Forelimb muscle (tissue), 1 donor: ENCODE results near the gene HEY2. TPM values are rescaled to one million over a fixed set of nuclear protein-coding genes. Genes with fewer than 3 reads are reported as not detected.

Source experiments
- DNase-seq: peaks from one replicate; pipeline ENCODE4 v3.0.0-alpha.2; 2013; ENCODE audit warnings: low read depth
- polyA plus RNA-seq: library from polyadenylated mRNA; unstranded; fragments of 120-200 nt; gene quantifications from one replicate; pipeline ENCODE4 v1.2.1, GENCODE V29; 2013; ENCODE audit not compliant: insufficient read length

The HEY2 gene
- polyA plus RNA-seq, 1 donor: 11.0 TPM

DNA sequence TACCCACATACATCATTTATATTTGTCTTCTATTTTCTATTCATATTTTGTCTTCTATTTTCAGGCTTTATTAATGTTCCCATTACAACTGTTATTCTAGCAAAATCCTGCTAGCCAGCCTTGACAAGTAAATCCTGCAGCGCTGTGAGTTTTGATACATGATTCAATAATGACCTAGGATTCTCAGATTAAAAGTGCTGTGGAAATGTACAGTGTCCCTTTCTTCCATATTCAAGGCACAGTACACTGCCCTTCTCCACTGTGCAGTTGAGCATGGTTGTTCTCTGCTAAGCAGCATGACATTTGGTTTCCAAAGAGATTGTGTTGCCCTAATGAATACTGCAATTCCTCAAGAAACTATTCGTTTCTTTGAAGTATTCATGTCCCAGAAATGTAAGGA, 5.8 kb upstream of the HEY2 start:
- DNase-seq: no peak

DNA sequence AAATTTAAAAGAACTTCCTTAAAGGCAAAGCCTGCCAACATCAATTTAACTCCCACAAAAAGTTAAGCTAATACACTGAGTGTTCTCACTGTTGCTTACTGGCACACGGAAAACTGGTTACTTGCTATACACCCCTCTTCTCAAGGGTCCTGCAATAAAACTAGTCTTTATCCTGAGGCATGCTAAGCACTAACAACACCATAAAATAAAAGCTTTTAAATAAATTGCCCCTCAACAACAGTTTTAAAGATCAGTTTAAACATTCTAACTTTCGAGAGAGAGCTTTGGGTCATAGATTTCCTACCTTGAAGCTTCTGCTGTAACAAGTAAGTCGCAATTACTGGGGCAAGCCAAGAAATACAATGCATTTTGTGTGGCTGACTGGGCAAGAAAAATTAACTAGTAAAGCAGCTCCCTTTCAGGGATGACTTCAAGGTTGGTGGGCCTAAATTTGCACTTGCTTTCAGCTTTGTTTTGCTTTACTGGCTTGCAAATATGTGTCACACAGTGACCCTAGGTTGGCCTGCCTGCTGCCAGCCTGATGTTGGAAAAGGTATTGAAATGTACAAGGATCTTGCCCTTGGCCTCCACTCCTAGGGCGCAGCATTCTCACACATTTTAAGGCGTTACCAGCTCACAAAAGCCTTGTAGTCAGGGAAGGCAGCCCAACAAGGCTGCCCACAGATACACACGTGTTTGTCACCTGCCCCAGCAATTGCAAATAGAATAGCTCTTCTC, 4.0 kb upstream of the HEY2 start:
- no peak for DNase-seq

DNA sequence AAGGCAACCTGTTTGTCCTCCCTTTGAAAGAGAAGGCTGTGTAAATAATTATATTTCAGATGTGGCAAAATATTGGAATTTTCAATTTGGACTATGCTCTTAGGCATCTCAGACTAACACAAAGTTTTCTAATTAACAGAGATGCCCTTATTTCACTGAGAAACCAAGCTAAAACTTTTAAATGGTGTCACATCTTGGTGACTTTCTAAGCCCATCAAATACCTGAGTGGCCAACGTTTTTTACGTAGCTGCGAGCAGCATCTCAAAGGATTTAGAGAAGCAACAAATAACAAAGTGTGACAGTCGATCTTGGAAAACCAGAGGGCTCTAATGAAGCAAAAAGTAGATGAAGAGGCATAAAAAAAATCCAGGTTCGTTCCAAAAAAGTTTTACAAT, 3.4 kb upstream of the HEY2 start:
- no peak for DNase-seq

DNA sequence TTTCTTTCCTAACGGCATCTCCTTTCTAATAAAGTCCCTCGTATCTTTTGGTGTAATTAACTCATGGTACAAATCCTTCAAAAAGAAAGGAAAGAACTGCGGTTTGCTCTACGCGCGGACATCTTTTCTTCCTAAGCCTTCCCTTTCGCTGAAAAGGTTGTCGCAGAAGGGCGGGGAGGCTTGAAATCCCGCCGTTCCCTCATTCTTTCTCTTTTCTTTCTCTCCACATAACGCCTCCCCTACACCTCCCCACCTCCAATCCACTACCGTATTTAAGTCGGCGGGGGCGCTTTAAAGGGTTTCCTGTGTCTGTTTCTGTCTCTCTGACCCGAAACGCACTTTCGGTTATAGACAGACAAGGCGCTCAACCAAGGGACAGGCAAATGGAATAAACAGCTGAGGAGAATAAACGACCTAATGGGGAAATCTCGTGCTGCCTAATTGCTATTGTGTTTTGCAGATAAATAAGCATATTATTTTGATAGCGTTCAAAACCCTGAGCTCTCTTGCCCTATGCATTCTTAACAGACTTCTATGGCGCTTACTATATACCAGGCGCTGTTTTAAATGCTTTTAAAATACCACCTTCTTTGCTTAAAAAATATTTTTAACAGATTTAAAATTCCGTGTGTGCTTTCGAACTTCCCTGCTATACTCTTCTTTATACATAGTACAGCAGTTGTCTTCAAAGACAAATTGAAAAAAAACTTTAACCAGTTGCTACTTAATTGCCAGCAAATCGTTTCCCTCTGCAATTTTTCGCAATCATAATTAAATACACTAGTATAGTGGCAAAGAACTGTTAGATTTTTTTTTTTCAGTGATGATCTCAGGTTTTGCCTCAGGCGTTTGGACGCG, 2.5 kb upstream of the HEY2 start:
- no peak for DNase-seq

DNA sequence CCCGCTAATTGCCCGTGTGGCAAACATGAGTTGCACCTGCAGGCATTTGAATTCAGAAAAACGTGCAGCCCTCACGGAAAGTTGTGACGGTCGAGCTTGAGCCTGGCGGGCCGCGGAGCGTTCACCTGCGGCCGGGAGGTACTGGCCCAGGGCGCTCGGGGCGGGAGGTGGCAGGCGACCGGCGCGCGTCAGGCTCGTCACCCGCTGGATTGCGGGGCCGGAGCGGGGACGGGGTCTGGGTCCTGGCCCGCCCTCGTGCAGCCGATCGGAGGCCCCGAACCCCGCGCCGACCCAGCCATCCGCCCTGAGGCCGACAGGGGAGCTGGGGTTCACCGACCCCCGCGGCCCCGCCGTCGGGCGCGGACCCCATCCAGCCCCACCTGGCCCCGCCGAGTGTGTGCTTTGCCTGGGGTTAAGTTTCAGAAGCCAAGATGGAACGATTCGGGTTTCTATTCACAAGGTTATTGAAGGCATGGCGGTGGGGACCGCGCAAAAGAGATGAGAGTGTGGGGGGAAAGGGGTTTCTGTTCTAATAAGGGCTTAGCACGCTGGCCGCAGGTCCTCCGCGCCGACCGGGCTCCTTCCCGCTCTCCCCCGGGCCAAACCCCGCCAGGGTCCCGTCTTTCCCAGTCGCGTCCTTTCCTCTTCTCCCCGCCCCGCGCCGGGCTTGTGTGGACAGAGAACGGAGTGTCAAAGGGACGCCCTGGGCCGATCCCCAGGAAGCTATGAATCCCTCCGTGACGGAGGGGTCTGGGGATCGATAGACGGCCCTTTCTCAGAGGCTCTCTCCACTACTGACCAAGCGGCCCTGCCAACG, 1.6 kb upstream of the HEY2 start:
- no peak for DNase-seq

DNA sequence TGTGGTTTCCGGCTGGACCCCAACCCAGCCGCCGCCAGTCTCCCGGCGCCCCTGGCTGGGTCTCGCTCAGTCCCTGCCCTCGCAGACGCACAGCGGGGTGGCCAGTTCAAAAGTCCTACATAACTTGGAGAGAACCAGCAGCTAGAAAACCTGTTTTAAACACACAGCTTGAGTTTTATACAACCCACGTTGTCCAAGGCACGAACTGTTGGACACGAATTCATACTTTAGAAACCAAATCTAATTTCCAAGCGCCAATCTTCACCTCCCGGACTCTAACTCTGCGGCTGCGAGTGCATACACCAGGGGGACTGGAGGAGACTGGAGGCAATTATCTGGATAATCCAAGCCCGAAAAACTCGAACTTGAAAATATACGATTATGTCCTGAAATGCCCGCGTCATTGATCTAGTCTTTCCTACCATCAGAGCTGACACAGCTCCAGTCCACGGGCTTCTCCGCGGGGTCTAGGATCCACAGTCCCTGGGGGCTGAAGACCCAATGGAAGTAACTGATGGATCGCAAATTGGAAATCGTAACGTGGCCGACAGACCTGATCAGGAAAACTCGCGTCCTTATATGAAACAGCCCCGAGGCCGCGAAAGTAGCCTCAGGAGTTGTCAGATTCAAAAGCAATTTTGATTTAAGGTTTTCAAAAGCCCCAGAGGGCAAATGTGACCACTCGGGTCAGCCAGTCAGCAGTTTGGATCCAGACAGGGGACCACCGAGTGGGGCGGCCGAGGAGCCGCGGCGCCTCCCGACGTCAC, 843 bp upstream of the HEY2 start:
- no peak for DNase-seq

DNA sequence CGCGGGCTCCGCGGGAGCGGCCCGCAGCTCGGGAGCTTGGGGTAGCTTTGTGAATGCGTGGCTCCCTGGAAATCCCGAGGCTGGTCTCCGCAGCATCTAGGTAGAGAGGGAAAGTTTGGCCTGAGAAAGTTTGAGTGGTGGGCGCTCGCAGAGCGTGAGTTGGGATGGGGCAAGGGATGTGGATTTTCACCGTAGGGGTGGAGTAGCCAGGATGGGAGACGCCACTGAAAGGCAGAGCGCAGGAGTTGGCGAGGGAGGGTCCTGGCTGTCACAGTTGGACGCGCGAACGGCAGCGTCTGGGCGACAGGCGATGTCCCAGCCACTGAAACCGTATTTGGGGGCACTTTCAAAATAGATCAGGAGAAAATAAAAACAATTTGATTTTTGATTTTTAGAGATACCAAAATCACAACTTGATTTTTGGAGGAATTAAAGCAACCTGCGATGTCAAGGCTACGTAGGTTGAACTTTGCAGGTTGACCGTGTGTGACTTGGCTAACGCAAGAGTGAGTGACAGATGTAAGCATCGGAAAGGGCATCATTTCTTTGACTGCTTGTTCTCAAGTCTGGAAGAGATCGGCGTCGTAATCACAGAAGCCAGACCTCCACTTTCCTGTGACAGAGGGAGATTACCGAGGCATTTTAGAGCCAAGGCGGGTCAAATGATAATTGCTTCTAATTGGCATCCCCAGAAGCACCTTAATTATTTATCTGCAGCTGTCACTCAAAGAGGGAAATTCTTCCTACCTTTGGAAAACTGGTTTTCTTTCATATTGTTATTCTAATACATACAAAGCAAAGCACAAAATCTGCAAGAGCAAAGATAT, 646 bp downstream of the HEY2 start:
- no peak for DNase-seq

DNA sequence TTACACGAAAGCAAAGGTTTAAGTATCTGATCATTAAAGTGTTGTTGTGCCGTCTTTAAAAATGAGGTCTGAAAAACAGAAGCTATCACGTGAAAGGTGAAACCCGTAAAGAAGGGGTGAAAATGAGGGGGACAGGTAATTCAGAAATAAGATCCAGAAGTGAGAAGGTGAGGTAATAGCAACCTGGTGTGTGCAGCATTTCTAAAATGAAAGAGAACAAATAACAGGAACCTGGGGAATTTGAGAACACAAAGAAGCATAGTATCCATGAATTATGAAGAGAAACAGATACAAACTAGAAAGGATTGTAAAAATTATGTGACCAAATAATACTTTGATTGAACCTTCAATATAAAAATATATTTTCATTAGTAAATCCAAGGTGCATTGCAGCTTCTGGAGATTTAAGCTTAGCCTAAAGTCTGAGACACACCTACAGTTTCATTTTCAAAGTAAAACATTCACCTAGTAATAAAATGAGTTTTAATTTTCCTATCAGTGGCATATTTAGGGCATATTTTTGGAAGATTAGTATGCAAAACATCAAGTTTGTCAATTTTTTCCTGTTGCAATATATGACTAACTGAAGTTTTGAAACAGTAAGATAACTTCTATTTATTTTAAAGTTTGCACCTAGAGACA, 1.4 kb downstream of the HEY2 start:
- no peak for DNase-seq

DNA sequence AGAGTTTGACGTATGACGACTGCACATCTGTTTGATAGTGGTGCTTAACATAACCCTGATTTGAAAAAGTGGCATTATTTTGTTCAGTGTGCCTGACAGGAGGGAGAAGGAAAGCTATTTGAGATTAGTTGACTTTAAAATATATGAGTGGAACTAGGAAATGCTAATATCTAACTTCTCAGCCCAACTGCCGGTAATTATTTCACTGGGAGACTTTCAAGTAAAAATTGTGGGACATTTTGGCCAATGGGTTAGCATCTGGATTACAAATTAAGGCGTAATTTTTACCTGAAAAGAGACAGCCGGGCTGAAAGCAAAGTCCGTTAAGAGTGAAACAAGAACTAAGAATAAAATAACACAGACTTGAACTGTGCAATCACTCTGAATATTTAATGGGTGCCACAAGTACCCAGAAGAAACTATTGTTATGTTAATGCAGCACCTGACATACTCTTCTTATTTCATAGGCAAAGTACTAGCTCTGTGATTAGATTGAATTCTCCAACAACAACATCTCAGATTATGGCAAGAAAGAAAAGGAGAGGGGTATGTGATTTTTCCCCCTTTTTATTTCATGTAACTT, 2.0 kb downstream of the HEY2 start:
- no peak for DNase-seq

DNA sequence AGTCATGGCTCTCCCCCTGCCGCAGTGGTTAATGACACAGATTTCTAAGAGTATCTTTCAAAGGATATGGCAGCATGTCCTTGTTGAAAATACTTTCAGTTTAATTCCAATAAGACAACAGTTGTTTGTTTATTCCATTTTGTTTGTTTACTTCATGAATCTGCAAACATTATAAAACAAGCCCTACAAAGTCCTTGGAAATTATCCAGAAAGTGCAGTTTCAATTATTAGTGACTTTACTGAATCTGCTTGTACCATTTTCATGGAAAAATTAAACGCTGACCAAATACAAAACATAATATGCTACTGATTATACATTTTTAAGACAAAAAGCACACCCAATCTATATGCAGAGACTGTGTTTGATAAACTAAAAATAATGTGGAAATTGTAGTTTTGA, 3.3 kb downstream of the HEY2 start:
- no peak for DNase-seq

DNA sequence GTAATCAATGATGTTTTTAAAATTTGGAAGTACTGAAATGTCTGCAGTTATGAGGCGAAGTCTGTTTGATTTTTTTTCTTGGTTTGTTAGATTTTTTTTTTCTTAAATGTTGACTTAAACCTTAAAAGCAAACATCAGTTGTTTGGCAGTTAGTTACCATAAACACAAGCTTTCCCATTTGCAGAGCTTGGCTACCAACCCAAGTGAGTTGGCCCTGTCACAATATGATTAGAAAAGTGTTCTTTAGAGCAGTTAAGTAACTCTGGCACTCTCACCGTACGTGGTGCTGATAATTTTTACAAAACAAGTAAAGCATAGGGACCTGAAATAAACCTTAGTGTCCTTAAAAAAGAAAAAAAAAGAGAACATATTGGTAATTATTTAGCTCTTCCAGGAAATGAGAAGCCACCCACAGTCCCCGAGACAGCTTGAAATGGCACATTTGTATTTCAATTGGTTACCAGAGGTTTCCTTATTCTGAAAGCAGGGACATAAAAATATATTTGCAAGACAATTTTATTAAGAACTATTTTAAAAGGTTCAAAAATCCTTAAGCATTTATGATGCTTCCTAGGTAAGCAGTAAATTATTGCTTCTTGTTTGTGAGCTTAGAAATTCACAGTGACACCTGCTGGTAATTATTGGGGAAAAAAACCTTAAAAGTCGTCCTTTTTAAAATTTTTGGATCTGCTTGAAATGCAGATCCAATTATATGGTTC, 3.9 kb downstream of the HEY2 start:
- DNase-seq: no peak

DNA sequence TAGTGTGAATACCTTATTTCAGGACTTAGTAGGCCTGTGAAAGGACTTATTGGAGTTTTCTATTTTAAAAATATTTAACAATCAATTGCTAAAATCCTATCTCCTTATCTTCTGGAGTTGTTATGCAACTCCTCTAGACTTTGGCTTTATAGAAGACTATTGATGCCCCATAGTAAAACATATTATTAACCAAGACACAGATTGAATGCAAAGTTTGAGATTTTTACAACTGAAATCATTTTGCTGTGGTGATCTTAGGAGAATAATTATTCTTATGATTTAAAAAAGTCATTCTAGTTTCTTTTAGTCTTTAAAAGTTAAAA, 4.5 kb downstream of the HEY2 start:
- no peak for DNase-seq

DNA sequence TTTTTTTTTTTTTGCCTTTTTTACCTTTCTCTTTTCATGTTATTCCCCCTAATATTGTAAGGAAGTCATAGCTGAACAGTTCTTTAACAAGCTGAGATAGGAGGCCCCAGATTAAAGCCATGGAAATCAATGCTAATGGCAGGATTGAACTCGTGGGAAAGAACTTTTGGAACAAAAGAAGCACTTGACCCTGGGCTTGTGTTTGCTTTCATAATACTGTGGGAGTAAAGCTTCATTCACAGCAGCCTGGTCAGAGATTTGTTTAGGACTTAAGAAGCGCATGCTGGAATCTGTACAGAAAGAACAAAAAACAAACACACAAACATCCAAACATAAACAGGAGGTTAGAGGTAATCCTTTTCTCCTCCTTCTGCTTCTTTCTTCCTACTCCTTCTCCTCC, 5.1 kb downstream of the HEY2 start:
- no peak for DNase-seq

DNA sequence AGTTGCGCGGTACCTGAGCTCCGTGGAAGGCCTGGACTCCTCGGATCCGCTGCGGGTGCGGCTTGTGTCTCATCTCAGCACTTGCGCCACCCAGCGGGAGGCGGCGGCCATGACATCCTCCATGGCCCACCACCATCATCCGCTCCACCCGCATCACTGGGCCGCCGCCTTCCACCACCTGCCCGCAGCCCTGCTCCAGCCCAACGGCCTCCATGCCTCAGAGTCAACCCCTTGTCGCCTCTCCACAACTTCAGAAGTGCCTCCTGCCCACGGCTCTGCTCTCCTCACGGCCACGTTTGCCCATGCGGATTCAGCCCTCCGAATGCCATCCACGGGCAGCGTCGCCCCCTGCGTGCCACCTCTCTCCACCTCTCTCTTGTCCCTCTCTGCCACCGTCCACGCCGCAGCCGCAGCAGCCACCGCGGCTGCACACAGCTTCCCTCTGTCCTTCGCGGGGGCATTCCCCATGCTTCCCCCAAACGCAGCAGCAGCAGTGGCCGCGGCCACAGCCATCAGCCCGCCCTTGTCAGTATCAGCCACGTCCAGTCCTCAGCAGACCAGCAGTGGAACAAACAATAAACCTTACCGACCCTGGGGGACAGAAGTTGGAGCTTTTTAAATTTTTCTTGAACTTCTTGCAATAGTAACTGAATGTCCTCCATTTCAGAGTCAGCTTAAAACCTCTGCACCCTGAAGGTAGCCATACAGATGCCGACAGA, 9.9 kb downstream of the HEY2 start:
- no peak for DNase-seq

DNA sequence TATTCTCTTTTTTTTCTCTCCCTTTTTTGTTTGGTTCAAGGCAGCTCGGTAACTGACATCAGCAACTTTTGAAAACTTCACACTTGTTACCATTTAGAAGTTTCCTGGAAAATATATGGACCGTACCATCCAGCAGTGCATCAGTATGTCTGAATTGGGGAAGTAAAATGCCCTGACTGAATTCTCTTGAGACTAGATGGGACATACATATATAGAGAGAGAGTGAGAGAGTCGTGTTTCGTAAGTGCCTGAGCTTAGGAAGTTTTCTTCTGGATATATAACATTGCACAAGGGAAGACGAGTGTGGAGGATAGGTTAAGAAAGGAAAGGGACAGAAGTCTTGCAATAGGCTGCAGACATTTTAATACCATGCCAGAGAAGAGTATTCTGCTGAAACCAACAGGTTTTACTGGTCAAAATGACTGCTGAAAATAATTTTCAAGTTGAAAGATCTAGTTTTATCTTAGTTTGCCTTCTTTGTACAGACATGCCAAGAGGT, 10.6 kb downstream of the HEY2 start:
- DNase-seq: no peak

DNA sequence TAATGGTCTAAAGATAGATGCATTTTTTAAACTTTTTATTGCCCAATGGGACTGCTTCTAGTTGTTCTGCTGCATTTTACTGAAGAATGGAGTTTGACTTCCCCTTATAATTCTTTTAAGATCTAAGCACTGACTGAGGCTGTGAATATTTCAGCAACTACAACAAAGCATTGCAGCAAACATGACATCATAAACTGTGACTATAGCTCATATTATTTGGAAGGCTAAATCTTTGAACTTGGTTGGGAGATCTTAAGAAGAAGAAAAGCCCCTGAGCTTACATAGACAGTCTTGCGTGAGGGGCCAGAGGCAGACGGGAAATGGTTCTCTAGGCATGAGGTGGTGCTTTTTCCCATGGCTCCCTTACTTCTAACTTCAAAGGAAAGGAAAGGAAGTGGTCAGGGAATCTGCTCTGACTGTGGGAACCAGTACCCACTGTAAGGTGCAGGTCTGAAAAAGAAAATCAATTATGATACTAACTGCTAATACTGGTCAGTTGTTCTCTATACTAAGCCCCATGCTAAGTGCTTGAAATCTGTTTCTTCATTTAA, 14.8 kb downstream of the HEY2 start:
- no peak for DNase-seq

DNA sequence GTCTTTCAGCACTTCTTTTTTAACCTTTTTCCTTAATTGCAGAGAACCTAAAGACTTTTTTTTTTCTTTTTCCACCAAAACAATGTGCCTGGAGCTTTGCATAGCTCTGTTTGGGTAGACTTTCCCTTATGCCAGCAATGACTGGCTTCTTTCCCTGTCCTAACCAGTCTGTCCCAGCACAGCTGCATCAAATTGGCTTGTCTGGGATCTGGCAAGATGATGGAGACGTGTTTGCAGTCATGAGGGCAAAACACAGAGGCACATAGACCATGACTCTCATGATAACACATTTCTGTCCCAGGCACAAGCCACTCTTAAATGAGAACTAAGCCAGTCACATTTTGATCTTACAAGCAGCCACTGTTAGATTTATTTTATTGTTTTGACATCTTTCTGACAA, 16.5 kb downstream of the HEY2 start:
- no peak for DNase-seq

DNA sequence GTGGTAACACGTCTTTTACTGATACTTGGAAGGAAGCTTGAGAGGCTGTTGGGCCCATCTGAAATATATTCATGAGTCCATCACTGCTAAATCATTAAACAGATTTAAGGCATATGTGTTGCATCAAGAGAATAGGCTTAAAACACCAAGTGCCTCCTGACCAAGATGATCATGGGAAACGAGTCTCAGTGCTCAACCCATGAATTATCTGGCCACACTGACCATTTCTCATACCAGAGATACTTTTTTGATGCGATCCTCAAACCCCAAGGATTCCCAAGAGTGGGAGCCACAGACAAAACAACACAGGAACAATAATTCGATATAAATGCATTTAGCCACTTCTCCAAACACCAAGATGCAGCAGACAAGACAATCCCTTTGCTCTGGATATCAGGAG, 17.2 kb downstream of the HEY2 start:
- DNase-seq: no peak
